Hepatocyte (in vitro differentiated cells): ENCODE data around the gene TTC28.

ENCODE experiments used
- EZH2 ChIP-seq: fragments of 200-600 bp; sonication (generic); IDR thresholded peaks from 2 replicates; pipeline ENCODE4 v1.6.1; 2016; ENCODE audit warnings: antibody characterized with exemption, mild to moderate bottlenecking, borderline replicate concordance
- TF ChIP-seq, protein P1 (sequence below): fragments of 200-600 bp; sonication (generic); IDR thresholded peaks from 2 replicates; pipeline ENCODE4 v1.5.1; 2016; ENCODE audit warnings: antibody characterized with exemption, mild to moderate bottlenecking; ENCODE audit not compliant: poor library complexity

DNA sequence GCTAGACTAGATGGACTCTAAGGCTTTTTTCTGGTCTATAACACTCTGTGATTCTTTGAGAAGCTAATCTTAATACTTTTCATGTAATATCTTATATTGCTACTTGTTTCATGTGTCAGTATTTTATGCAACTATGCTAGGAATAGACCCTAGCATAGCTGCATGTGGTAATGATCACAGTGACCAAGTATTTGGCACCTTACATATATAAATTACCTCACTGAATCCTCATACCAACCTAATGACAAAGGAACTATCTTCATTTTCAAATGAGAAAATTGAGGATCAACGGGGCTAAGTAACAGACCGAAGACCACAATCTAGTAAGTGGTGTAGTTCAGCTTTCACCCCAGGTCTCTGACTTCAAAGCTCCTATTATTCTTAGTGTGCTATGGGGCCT, 433.2 kb downstream of the TTC28 start:
- TF ChIP-seq EZH2: no peak
- TF ChIP-seq, protein P1, sequence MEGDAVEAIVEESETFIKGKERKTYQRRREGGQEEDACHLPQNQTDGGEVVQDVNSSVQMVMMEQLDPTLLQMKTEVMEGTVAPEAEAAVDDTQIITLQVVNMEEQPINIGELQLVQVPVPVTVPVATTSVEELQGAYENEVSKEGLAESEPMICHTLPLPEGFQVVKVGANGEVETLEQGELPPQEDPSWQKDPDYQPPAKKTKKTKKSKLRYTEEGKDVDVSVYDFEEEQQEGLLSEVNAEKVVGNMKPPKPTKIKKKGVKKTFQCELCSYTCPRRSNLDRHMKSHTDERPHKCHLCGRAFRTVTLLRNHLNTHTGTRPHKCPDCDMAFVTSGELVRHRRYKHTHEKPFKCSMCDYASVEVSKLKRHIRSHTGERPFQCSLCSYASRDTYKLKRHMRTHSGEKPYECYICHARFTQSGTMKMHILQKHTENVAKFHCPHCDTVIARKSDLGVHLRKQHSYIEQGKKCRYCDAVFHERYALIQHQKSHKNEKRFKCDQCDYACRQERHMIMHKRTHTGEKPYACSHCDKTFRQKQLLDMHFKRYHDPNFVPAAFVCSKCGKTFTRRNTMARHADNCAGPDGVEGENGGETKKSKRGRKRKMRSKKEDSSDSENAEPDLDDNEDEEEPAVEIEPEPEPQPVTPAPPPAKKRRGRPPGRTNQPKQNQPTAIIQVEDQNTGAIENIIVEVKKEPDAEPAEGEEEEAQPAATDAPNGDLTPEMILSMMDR: no peak
